HCT116 (cell line): Measurements from ENCODE around the gene OR14I1. TPM values are rescaled to one million over a fixed set of nuclear protein-coding genes. Genes with fewer than 3 reads are reported as not detected.

ENCODE experiments used
- ATAC-seq: fragments of 200-7000 bp; cut with Tn5 transposase; 2 replicates; pipeline ENCODE4 v1.9.1; 2020; ENCODE audit warnings: mild to moderate bottlenecking, moderate library complexity
- BruUV-seq: library from RNA; stranded (reverse); fragments of 400-500 nt; replicated peaks from 2 replicates; lab custom pipeline; 2021; lab: Mats Ljungman, UMichigan
- CTCF ChIA-PET: fragments of 300-600 bp; sonication (Branson Sonifier 250); formaldehyde crosslinking; loops from one replicate; lab custom pipeline; 2021; ENCODE audit warnings: antibody characterized with exemption; lab: Charles Lee
- POLR2A ChIA-PET: fragments of 300-600, 350-600 bp; sonication (Branson Sonifier 250); formaldehyde crosslinking; loops from one replicate; lab custom pipeline; 2021; ENCODE audit warnings: antibody characterized with exemption; lab: Charles Lee
- RAD21 ChIA-PET, 2 experiments: fragments of 300-600 bp; sonication (Branson Sonifier 250); formaldehyde crosslinking; loops; one replicate each; lab custom pipeline; 2023; ENCODE audit warnings: low total read pairs in 2 of 2; ENCODE audit not compliant: uncharacterized antibody in 2 of 2, unreplicated experiment in 2 of 2, low non-redundant PET in 1 of 2; lab: Charles Lee
- DNase-seq: peaks from one replicate; pipeline ENCODE4 v3.0.0-alpha.2; 2010; ENCODE audit warnings: low read depth, low spot score
- H2AFZ ChIP-seq: fragments of 200-600 bp; shearing (Covaris generic), sonication (generic); 2 replicates; pipeline ENCODE4 v1.6.1; 2017; ENCODE audit warnings: low read depth, mixed run types, mixed read lengths, antibody characterized with exemption, low read length; ENCODE audit not compliant: poor library complexity, severe bottlenecking
- H3K27ac ChIP-seq: 2 replicates; pipeline ENCODE4 v1.5.1; 2012; ENCODE audit warnings: low read depth, low read length
- H3K27me3 ChIP-seq: fragments of 200-600 bp; sonication (generic); 2 replicates; pipeline ENCODE4 v1.6.1; 2016; ENCODE audit warnings: mixed run types, low read length, mixed read lengths; ENCODE audit not compliant: insufficient read depth
- H3K36me3 ChIP-seq, 2 experiments: fragments of 200-500 bp in 1 of 2; fragments of 200-600 bp in 1 of 2; sonication (Bioruptor generic) in 1 of 2; sonication (generic) in 1 of 2; 2 replicates each; pipeline versions ENCODE4 v1.5.1 to v1.6.1; 2014 to 2016; ENCODE audit warnings: low read length in 2 of 2, inconsistent platforms in 1 of 2, mixed read lengths in 1 of 2, mixed run types in 1 of 2; ENCODE audit not compliant: insufficient read depth in 2 of 2, control insufficient read depth in 1 of 2
- H3K4me1 ChIP-seq, 2 experiments: fragments of 200-600 bp in 1 of 2; sonication (generic) in 1 of 2; 2 replicates each; pipeline versions ENCODE4 v1.5.1 to v1.6.1; 2012 to 2017; ENCODE audit warnings: low read length in 2 of 2, inconsistent platforms in 1 of 2, mild to moderate bottlenecking in 1 of 2, mixed read lengths in 1 of 2, mixed run types in 1 of 2, moderate library complexity in 1 of 2; ENCODE audit not compliant: insufficient read depth in 2 of 2, control insufficient read depth in 1 of 2
- H3K4me2 ChIP-seq: fragments of 200-600 bp; sonication (generic); 2 replicates; pipeline ENCODE4 v1.6.1; 2017; ENCODE audit warnings: mixed run types, low read length, mixed read lengths
- H3K4me3 ChIP-seq, 2 experiments: fragments of 200-600 bp in 1 of 2; sonication (generic) in 1 of 2; replicated peaks in 1 of 2; 2 replicates each; pipeline ENCODE4 v1.5.1; 2011 to 2016; ENCODE audit warnings: low read length in 2 of 2, control low read depth in 1 of 2, low read depth in 1 of 2, mild to moderate bottlenecking in 1 of 2, mixed read lengths in 1 of 2, mixed run types in 1 of 2
- H3K79me2 ChIP-seq: fragments of 200-600 bp; sonication (generic); 2 replicates; pipeline ENCODE4 v1.6.1; 2017; ENCODE audit warnings: mild to moderate bottlenecking, mixed run types, low read length, moderate library complexity, mixed read lengths; ENCODE audit not compliant: insufficient read depth
- H3K9ac ChIP-seq: fragments of 200-600 bp; sonication (generic); 2 replicates; pipeline ENCODE4 v1.6.1; 2016; ENCODE audit warnings: low read length, mixed read lengths
- H3K9me2 ChIP-seq: fragments of 200-600 bp; sonication (generic), shearing (Covaris generic); 2 replicates; pipeline ENCODE4 v1.6.1; 2017; ENCODE audit warnings: mixed run types, mild to moderate bottlenecking, moderate library complexity; ENCODE audit not compliant: insufficient read depth
- H3K9me3 ChIP-seq, 2 experiments: fragments of 200-500 bp in 1 of 2; fragments of 200-600 bp in 1 of 2; sonication (Bioruptor generic) in 1 of 2; sonication (generic) in 1 of 2; 2 replicates each; pipeline ENCODE4 v1.6.1; 2014 to 2017; ENCODE audit warnings: low read length in 2 of 2, mixed read lengths in 2 of 2, inconsistent platforms in 1 of 2, low read depth in 1 of 2, mild to moderate bottlenecking in 1 of 2, mixed run types in 1 of 2, moderate library complexity in 1 of 2; ENCODE audit not compliant: control insufficient read depth in 1 of 2, insufficient read depth in 1 of 2
- H4K20me1 ChIP-seq: fragments of 200-600 bp; sonication (generic), shearing (Covaris generic); 2 replicates; pipeline ENCODE4 v1.6.1; 2017; ENCODE audit warnings: mixed run types, mild to moderate bottlenecking, moderate library complexity; ENCODE audit not compliant: insufficient read depth
- CEBPB ChIP-seq: IDR thresholded peaks from 2 replicates; pipeline ENCODE4 v1.6.1; 2012; ENCODE audit warnings: low read depth
- EGR1 ChIP-seq: IDR thresholded peaks from 2 replicates; pipeline ENCODE4 v1.6.1; 2012; ENCODE audit warnings: low read depth
- ELF1 ChIP-seq: IDR thresholded peaks from 2 replicates; pipeline ENCODE4 v1.6.1; 2012; ENCODE audit warnings: low read depth, borderline replicate concordance
- EZH2 ChIP-seq: fragments of 200-600 bp; sonication (generic); IDR thresholded peaks from 2 replicates; pipeline ENCODE4 v1.6.1; 2017; ENCODE audit warnings: antibody characterized with exemption, mixed run types
- FOSL1 ChIP-seq: IDR thresholded peaks from 2 replicates; pipeline ENCODE4 v1.6.1; 2012; ENCODE audit warnings: low read depth
- POLR2A ChIP-seq: IDR thresholded peaks from 2 replicates; pipeline ENCODE4 v1.7.0; 2011; ENCODE audit warnings: borderline replicate concordance; ENCODE audit not compliant: insufficient read depth, insufficient read length; ENCODE audit errors: extremely low read depth
- POLR2AphosphoS5 ChIP-seq: IDR thresholded peaks from 2 replicates; pipeline ENCODE4 v1.6.1; 2011; ENCODE audit warnings: mild to moderate bottlenecking, low read depth, low read length, moderate library complexity
- RAD21 ChIP-seq: IDR thresholded peaks from 2 replicates; pipeline ENCODE4 v1.6.1; 2012; ENCODE audit warnings: low read depth, mild to moderate bottlenecking
- SP1 ChIP-seq: IDR thresholded peaks from 2 replicates; pipeline ENCODE4 v1.6.1; 2012; ENCODE audit warnings: low read depth
- TCF7L2 ChIP-seq: IDR thresholded peaks from 2 replicates; pipeline ENCODE4 v1.7.0; 2011; ENCODE audit warnings: borderline replicate concordance, inconsistent platforms; ENCODE audit not compliant: insufficient read depth, insufficient read length; ENCODE audit errors: extremely low read depth
- ZFX ChIP-seq: fragments of 450-650 bp; IDR thresholded peaks from 2 replicates; pipeline ENCODE4 v1.6.1; 2017
- intact Hi-C: fragments of 100-400 bp; cut with micrococcal nuclease; formaldehyde crosslinking; loops from 2 replicates; pipeline ENCODE4 v1.10.0; 2022
- total RNA-seq: library from RNA; stranded (reverse); gene quantifications from one replicate; pipeline ENCODE4 v1.2.1, GENCODE V29; 2021; ENCODE audit not compliant: unreplicated experiment
- TF ChIP-seq, protein P1 (sequence below): IDR thresholded peaks from 2 replicates; pipeline ENCODE4 v1.6.1; 2012; ENCODE audit warnings: low read depth
- TF ChIP-seq, protein P2 (sequence below): IDR thresholded peaks from 2 replicates; pipeline ENCODE4 v1.6.1; 2012
- TF ChIP-seq, protein P3 (sequence below), 3 experiments: fragments of 200-600 bp in 1 of 3; sonication (generic) in 1 of 3; IDR thresholded peaks in 2 of 3; conservative IDR thresholded peaks in 1 of 3; 2 replicates each; pipeline ENCODE4 v1.5.1; 2012 to 2017; ENCODE audit warnings: low read depth in 2 of 3, low read length in 2 of 3, antibody characterized with exemption in 1 of 3, borderline replicate concordance in 1 of 3, control low read depth in 1 of 3, mild to moderate bottlenecking in 1 of 3, mixed read lengths in 1 of 3, mixed run types in 1 of 3, moderate library complexity in 1 of 3; ENCODE audit not compliant: insufficient read depth in 1 of 3

OR14I1 gene
- total RNA-seq, 1 experiment from 2014 or later: not detected

DNA sequence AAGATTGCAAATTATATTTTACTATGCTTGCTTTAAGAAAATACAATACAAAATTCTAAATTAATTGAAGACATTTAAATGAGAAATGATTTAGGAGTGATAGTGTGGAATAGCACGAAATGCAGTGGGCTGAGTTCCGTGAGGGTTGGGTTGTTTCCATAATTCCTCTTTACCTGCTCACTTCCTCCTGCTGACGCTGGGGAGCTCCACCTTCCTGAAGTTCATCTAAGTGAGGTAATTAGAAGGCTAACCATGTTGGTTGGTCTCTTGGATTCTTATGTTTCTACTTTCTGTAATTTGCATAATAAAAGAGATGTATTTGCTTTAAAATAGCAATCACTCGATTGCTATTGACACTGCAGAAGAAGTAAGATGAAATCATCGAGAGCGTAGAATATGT lies 4.7 kb downstream of the OR14I1 start (continued):
- TF ChIP-seq, protein P1, sequence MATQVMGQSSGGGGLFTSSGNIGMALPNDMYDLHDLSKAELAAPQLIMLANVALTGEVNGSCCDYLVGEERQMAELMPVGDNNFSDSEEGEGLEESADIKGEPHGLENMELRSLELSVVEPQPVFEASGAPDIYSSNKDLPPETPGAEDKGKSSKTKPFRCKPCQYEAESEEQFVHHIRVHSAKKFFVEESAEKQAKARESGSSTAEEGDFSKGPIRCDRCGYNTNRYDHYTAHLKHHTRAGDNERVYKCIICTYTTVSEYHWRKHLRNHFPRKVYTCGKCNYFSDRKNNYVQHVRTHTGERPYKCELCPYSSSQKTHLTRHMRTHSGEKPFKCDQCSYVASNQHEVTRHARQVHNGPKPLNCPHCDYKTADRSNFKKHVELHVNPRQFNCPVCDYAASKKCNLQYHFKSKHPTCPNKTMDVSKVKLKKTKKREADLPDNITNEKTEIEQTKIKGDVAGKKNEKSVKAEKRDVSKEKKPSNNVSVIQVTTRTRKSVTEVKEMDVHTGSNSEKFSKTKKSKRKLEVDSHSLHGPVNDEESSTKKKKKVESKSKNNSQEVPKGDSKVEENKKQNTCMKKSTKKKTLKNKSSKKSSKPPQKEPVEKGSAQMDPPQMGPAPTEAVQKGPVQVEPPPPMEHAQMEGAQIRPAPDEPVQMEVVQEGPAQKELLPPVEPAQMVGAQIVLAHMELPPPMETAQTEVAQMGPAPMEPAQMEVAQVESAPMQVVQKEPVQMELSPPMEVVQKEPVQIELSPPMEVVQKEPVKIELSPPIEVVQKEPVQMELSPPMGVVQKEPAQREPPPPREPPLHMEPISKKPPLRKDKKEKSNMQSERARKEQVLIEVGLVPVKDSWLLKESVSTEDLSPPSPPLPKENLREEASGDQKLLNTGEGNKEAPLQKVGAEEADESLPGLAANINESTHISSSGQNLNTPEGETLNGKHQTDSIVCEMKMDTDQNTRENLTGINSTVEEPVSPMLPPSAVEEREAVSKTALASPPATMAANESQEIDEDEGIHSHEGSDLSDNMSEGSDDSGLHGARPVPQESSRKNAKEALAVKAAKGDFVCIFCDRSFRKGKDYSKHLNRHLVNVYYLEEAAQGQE: no peak
- TF ChIP-seq ZFX (no peak), FOSL1 (no peak), EGR1 (no peak), RAD21 (no peak), POLR2AphosphoS5 (no peak), SP1 (no peak)
- TF ChIP-seq, protein P2, sequence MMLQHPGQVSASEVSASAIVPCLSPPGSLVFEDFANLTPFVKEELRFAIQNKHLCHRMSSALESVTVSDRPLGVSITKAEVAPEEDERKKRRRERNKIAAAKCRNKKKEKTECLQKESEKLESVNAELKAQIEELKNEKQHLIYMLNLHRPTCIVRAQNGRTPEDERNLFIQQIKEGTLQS: no peak

DNA sequence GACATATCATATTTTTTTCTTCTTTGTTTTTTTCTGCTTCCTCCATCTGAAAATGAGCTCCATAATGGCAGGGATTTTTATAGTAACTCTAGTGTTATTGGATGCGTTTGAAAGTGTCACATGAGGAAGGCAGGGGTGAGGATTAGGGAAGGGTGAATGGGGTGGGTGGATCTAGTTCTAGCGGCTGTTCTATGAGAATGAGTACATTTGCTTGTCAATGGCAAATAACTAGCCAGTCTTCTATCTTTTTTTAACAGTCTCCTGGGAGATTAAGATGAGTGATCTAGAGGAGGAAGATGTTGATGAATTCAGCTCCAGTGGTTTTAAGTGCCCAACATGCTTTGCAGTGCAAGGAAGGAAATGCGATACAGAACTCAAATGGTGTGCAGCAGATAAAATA lies 5.8 kb downstream of the OR14I1 start:
- CTCF ChIA-PET: interaction anchor here (1.5 kb wide), 1 partner anchor 141 kb away, joined by 3 read pairs; the partner anchor contains the start of gene ZNF672
- BruUV-seq: no TSS peak
- POLR2A ChIA-PET: no interaction called here
- intact Hi-C loops: loop anchor here (1.0 kb wide), 1 partner anchor 111 kb away; no protein-coding TSS in a partner anchor
- Histone ChIP-seq H4K20me1 (no peaks in the 10 kb centered on the region), H3K4me1 (no peaks in the 10 kb centered on the region), H2AFZ (no peak overlapping the region), H3K36me3 (no peaks in the 10 kb centered on the region), H3K9me2 (no peaks in the 10 kb centered on the region), H3K9me3 (no peaks in the 10 kb centered on the region), H3K27ac (no peak overlapping the region), H3K27me3 (no peaks in the 10 kb centered on the region), H3K9ac (no peak overlapping the region), H3K4me3 (no peak overlapping the region), H3K4me2 (no peak overlapping the region)
- RAD21 ChIA-PET: no interaction called here
- DNase-seq: no peak
- TF ChIP-seq EZH2: no peak
- TF ChIP-seq, protein P3, sequence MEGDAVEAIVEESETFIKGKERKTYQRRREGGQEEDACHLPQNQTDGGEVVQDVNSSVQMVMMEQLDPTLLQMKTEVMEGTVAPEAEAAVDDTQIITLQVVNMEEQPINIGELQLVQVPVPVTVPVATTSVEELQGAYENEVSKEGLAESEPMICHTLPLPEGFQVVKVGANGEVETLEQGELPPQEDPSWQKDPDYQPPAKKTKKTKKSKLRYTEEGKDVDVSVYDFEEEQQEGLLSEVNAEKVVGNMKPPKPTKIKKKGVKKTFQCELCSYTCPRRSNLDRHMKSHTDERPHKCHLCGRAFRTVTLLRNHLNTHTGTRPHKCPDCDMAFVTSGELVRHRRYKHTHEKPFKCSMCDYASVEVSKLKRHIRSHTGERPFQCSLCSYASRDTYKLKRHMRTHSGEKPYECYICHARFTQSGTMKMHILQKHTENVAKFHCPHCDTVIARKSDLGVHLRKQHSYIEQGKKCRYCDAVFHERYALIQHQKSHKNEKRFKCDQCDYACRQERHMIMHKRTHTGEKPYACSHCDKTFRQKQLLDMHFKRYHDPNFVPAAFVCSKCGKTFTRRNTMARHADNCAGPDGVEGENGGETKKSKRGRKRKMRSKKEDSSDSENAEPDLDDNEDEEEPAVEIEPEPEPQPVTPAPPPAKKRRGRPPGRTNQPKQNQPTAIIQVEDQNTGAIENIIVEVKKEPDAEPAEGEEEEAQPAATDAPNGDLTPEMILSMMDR (IDR thresholded peaks at IDR 0.05 in 2 of 3, conservative IDR thresholded peaks at IDR 0.05 in 1 of 3; ENCODE audit: borderline replicate concordance in 1 of 3, insufficient read depth in 1 of 3, low read depth in 2 of 3, low read length in 2 of 3): no peak
- TF ChIP-seq EGR1: no peak
- no peak for TF ChIP-seq TCF7L2
- no peak for TF ChIP-seq POLR2A
- TF ChIP-seq CEBPB: no peak
- TF ChIP-seq ELF1: no peak
- TF ChIP-seq, all 23 proteins: peak for 0
- no peaks in the 10 kb centered on the region for H3K79me2 ChIP-seq
- ATAC-seq: no peak
